Colonic mucosa (tissue), 4 donors: ENCODE results near the gene GMPR2. TPM values are rescaled to one million over a fixed set of nuclear protein-coding genes. Genes with fewer than 3 reads are reported as not detected.

Experiments used
- DNase-seq: peaks from one replicate; pipeline ENCODE4 v3.0.0-alpha.2; 2020
- H3K27ac ChIP-seq: fragments of 200-600 bp; one replicate; pipeline ENCODE4 v1.8.0; 2021
- H3K27me3 ChIP-seq: fragments of 200-600 bp; one replicate; pipeline ENCODE4 v1.8.0; 2021
- H3K36me3 ChIP-seq: fragments of 200-600 bp; one replicate; pipeline ENCODE4 v1.8.0; 2021
- H3K4me1 ChIP-seq: fragments of 200-600 bp; one replicate; pipeline ENCODE4 v1.8.0; 2021; ENCODE audit warnings: mild to moderate bottlenecking
- H3K4me3 ChIP-seq: fragments of 200-600 bp; one replicate; pipeline ENCODE4 v1.8.0; 2021
- H3K9ac ChIP-seq, 2 donors: one replicate each; pipeline ENCODE4 v1.7.0; 2013; ENCODE audit warnings: control low read depth in 2 of 2, low read depth in 2 of 2, low read length in 2 of 2
- H3K9me3 ChIP-seq: fragments of 200-600 bp; one replicate; pipeline ENCODE4 v1.8.0; 2021
- intact Hi-C: fragments of 100-400 bp; cut with DNase I; formaldehyde crosslinking; loops from one replicate; pipeline ENCODE4 v1.14.1; 2022
- total RNA-seq, 2 donors: library from RNA; stranded (reverse); fragmentation: NEBNext Ultra II Directional in 1 of 2; extraction: Animal tissue kit (Norgen Biotek cat#: 25700) in 1 of 2; gene quantifications; one replicate each; pipeline ENCODE4 v1.2.1, GENCODE V29; 2021
- TF ChIP-seq, protein P1 (sequence below): fragments of 200-600 bp; IDR thresholded peaks from one replicate; pipeline ENCODE4 v1.8.0; 2022; ENCODE audit warnings: antibody characterized with exemption, mild to moderate bottlenecking
- donor health status: healthy.
- donor health status: DM: no; HTN: no; CAD: no.
- donor health status: DM: no; HTN: no; CAD: no.

Gene GMPR2
- total RNA-seq, 2 donors from 2014 or later, result 57.9 to 68.1 TPM

DNA sequence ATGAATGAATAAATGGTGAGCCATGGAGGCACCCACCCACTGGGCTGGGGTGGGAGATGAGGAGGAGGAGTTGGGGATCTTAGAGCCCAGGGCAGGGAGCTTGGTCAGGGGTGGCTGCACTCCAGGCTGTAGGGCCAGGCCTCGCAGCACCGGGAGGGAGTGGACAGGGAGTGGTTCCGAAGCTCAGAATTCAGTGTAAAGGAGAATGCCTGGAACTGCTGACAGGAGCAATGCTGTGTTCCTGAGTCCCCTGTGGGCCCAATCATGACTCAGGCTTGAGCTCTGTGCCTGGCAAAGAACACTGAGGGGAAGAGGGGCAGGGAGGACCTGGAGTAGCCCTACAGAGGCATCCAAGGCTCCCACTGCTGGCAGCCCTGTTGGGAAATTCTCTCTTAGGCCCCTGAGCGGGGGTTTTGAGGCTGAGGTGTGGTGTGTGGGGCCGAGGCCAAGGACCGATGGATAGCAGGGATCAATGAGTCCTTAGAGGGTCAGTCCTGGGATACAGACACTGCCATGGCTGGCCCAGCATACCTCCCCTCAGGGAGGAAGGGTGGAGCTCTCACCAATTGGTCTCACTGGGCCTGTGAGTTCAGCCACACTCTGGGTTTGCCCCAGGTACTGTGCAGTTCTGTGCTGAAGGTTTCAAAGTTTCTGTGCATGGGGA lies 48.2 kb downstream of the GMPR2 start:
- H3K36me3 ChIP-seq, result no peaks in the 10 kb centered on the region
- DNase-seq, result no peak
- H3K4me1 ChIP-seq, result no peaks in the 10 kb centered on the region
- no peak overlapping the region for H3K4me3 ChIP-seq
- TF ChIP-seq, protein P1, sequence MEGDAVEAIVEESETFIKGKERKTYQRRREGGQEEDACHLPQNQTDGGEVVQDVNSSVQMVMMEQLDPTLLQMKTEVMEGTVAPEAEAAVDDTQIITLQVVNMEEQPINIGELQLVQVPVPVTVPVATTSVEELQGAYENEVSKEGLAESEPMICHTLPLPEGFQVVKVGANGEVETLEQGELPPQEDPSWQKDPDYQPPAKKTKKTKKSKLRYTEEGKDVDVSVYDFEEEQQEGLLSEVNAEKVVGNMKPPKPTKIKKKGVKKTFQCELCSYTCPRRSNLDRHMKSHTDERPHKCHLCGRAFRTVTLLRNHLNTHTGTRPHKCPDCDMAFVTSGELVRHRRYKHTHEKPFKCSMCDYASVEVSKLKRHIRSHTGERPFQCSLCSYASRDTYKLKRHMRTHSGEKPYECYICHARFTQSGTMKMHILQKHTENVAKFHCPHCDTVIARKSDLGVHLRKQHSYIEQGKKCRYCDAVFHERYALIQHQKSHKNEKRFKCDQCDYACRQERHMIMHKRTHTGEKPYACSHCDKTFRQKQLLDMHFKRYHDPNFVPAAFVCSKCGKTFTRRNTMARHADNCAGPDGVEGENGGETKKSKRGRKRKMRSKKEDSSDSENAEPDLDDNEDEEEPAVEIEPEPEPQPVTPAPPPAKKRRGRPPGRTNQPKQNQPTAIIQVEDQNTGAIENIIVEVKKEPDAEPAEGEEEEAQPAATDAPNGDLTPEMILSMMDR, result no peak
- H3K27me3 ChIP-seq, result no peaks in the 10 kb centered on the region
- H3K9ac ChIP-seq, result no peak overlapping the region
- intact Hi-C loops, result no loop called here
- no peaks in the 10 kb centered on the region for H3K9me3 ChIP-seq
- no peak overlapping the region for H3K27ac ChIP-seq

DNA sequence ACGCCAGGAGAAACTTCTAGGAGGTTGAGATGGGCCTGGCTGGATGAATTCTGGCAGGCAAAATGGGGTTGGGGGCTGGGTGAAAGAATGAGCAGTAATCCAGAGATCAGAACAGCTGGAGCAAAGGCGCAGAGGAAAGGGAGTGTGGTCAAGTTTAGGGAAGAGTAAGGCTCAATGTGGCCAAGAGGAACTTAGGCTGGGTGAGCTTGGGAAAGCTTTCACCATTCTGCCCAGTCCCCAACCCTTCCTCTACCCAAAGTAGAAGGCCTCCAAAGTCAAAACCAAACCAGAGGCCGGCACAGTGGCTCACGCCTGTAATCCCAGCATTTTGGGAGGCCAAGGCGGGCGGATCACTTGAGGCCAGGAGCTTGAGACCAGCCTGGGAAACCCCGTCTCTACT lies 48.9 kb downstream of the GMPR2 start:
- Histone ChIP-seq H3K9ac (no peak overlapping the region), H3K4me1 (no peaks in the 10 kb centered on the region), H3K4me3 (no peak overlapping the region), H3K27ac (no peak overlapping the region), H3K9me3 (no peaks in the 10 kb centered on the region), H3K36me3 (no peaks in the 10 kb centered on the region), H3K27me3 (no peaks in the 10 kb centered on the region)
- TF ChIP-seq, protein P1, result no peak
- intact Hi-C loops, result no loop called here
- no peak for DNase-seq

DNA sequence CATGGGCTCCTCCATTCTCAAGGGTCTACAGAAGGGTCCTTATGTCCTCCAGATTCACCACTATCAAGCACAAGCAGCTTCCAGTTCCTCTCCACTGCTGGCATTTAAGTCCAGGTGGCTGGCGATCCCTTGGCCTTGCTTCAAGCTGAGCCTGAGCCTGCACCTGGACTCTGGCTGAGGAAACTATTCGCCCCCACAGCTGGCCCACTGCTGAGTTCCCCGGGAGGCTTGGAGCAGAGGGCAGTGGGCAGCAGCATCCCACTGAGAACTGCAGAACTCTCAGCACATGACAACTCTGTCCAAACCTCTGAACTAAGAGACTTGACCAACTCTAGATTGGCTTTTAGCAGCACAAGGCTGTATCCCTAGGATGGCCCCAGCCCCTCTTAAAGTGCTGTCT lies 50.0 kb downstream of the GMPR2 start:
- intact Hi-C loops, result no loop called here
- TF ChIP-seq, protein P1, result no peak
- H3K4me3 ChIP-seq, result no peak overlapping the region
- H3K9ac ChIP-seq, result no peak overlapping the region
- H3K36me3 ChIP-seq, result no peaks in the 10 kb centered on the region
- no peak overlapping the region for H3K27ac ChIP-seq
- no peaks in the 10 kb centered on the region for H3K4me1 ChIP-seq
- H3K9me3 ChIP-seq, result no peaks in the 10 kb centered on the region
- no peaks in the 10 kb centered on the region for H3K27me3 ChIP-seq
- no peak for DNase-seq

DNA sequence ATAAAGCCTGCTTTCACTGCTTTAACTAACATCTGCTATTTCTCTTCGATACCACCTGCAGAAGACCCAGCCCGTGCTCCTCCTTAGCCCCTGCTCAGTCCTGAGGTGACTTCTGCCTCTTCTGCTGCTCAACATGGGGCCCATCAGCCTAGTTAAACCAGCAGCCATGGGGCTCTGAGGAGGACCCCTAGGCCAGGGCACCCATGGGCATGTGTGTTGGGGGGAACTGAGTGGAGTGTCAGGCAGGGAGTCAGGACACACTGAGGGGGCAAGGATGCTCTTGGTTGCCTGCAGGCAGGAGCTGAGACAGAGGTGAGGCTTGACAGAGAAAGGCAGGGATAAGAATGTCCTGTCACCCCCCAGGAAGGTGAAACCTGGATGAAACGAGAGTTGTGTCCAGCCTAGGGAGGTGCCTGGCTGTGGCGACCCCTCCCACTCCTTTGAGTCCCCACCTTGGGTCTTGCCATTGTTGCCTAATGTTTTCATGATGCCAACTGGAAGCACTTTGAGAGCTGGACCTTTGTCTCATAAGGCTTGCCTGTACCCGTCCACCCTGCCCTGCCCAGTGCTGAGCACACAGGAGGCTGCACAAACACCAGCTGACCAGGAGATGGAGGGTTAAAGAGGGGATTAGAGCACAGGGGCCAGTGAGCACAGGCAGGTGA lies 51.2 kb downstream of the GMPR2 start:
- Histone ChIP-seq H3K4me3 (no peak overlapping the region), H3K9ac (no peak overlapping the region), H3K9me3 (no peaks in the 10 kb centered on the region), H3K27ac (no peak overlapping the region), H3K27me3 (no peaks in the 10 kb centered on the region), H3K4me1 (no peaks in the 10 kb centered on the region), H3K36me3 (no peaks in the 10 kb centered on the region)
- TF ChIP-seq, protein P1, result no peak
- no peak for DNase-seq
- intact Hi-C loops, result no loop called here

DNA sequence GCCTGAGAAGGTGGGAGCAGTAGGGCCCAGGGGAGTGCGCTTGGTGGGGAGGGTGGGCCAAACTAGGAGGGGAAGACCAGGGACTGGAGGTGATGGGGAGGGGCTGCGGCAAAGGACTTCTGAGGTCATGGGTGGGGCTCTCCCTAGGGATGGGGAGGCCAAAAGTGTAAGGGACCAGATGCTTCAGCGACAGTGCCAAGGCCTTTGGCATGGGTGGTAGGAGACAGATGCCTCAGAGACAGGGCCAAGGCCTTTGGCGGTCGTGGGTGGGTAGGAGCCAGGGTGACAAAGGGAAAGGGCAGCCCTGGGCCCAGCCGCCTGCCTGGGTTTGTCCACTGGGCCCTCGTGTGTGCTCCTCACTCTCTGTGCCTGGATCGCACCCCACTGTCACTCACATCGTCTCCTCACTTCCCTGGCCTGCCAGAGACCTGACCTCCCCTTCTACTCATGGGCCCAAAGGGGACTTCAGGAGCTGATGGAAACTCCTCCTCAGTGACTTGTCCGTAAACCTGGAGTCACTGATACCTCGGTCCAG lies 51.8 kb downstream of the GMPR2 start:
- no peak overlapping the region for H3K4me3 ChIP-seq
- H3K9ac ChIP-seq, result no peak overlapping the region
- TF ChIP-seq, protein P1, result no peak
- no peaks in the 10 kb centered on the region for H3K4me1 ChIP-seq
- H3K27me3 ChIP-seq, result no peaks in the 10 kb centered on the region
- no peaks in the 10 kb centered on the region for H3K36me3 ChIP-seq
- no peak for DNase-seq
- H3K9me3 ChIP-seq, result no peaks in the 10 kb centered on the region
- intact Hi-C loops, result no loop called here
- no peak overlapping the region for H3K27ac ChIP-seq
